ENCODE data around the gene UGT2B7. TPM values are rescaled to one million over a fixed set of nuclear protein-coding genes. Genes with fewer than 3 reads are reported as not detected.

UGT2B7 gene
- total and polyA plus RNA-seq, 2 experiments from 2014 or later = not detected

- Histone ChIP-seq H3K79me2 (replicated peaks; ENCODE audit: insufficient read depth) (no peaks in the 10 kb centered on the region), H3K27ac (ENCODE audit: low read depth) (peak overlapping the region; percentile 57; the same call in 1 of the 2 replicates), H4K20me1 (replicated peaks; ENCODE audit: insufficient read depth) (no peaks in the 10 kb centered on the region), H3K36me3 (ENCODE audit: insufficient read depth) (no peaks in the 10 kb centered on the region), H3K4me1 (ENCODE audit: insufficient read depth) (peaks cover 21% of the 10 kb centered on the region), H3K9me2 (ENCODE audit: insufficient read depth) (no peaks in the 10 kb centered on the region), H3K4me2 (peak overlapping the region; percentile 4), H3K4me3 (peak overlapping the region; percentile 1; the same call in 1 of the 2 replicates), H2AFZ (peak overlapping the region; percentile 81; the same call in 1 of the 2 replicates), H3F3A (replicated peaks; ENCODE audit: low read depth) (no peaks in the 10 kb centered on the region), H3K27me3 (ENCODE audit: insufficient read depth) (no peaks in the 10 kb centered on the region)
- no peak for TF ChIP-seq EZH2phosphoT487 (IDR thresholded peaks at IDR 0.05; ENCODE audit: unreplicated experiment)
- no peak for TF ChIP-seq STAT1 (IDR thresholded peaks at IDR 0.05; ENCODE audit: unreplicated experiment)
- peak overlapping the region; percentile 66 for H3K27ac Mint-ChIP-seq
- H3K9me3 Mint-ChIP-seq = peaks cover 9% of the 10 kb centered on the region; the same call in 1 of the 3 replicates
- peaks cover 1% of the 10 kb centered on the region for H3K27me3 Mint-ChIP-seq (ENCODE audit: insufficient read depth, low read depth, poor library complexity)
- 0 out of 3 replicates have a peak, but pooled peaks cover 12% of the 10 kb centered on the region for H3K36me3 Mint-ChIP-seq (ENCODE audit: low read depth)
- H3K4me3 Mint-ChIP-seq = peak overlapping the region; percentile 21; the same call in 2 of the 3 replicates
- peak; percentile 89 for ATAC-seq
- H3K4me1 Mint-ChIP-seq = peaks cover 33% of the 10 kb centered on the region
- peak; percentile 80 for DNase-seq (ENCODE audit: low spot score)
Observed at GRCh38 chr4:69057620-69058409, 38.5 kb upstream of the UGT2B7 start.

- peak; percentile 19 for DNase-seq (ENCODE audit: low spot score)
- Mint-ChIP-seq H3K27me3 (ENCODE audit: insufficient read depth, low read depth, poor library complexity) (peaks cover 1% of the 10 kb centered on the region), H3K9me3 (peaks cover 9% of the 10 kb centered on the region; the same call in 1 of the 3 replicates), H3K4me3 (no peak overlapping the region; the same call in 2 of the 3 replicates), H3K27ac (peak overlapping the region; percentile 66), H3K36me3 (ENCODE audit: low read depth) (0 out of 3 replicates have a peak, but pooled peaks cover 12% of the 10 kb centered on the region), H3K4me1 (peaks cover 30% of the 10 kb centered on the region)
- no peaks in the 10 kb centered on the region for H3F3A ChIP-seq (replicated peaks; ENCODE audit: low read depth)
- H3K4me2 ChIP-seq = peak overlapping the region; percentile 4
- no peak for TF ChIP-seq ETS1 (IDR thresholded peaks at IDR 0.05)
- TF ChIP-seq JUNB (IDR thresholded peaks at IDR 0.05; ENCODE audit: unreplicated experiment) = no peak
- no peak for TF ChIP-seq ZNF114 (CRISPR knock-in tag; IDR thresholded peaks at IDR 0.05)
- no peak for TF ChIP-seq REST (IDR thresholded peaks at IDR 0.05; ENCODE audit: unreplicated experiment)
- no peak for TF ChIP-seq NANOG (IDR thresholded peaks at IDR 0.05; ENCODE audit: borderline replicate concordance)
- no peaks in the 10 kb centered on the region for H4K20me1 ChIP-seq (replicated peaks; ENCODE audit: insufficient read depth)
- peak overlapping the region; percentile 81; the same call in 1 of the 2 replicates for H2AFZ ChIP-seq
- no peaks in the 10 kb centered on the region for H3K79me2 ChIP-seq (replicated peaks; ENCODE audit: insufficient read depth)
- peaks cover 21% of the 10 kb centered on the region for H3K4me1 ChIP-seq (ENCODE audit: insufficient read depth)
- 0 out of 2 replicates have a peak overlapping the region, but pooled peaks have one; percentile 57 for H3K27ac ChIP-seq (ENCODE audit: low read depth)
- no peaks in the 10 kb centered on the region for H3K9me2 ChIP-seq (ENCODE audit: insufficient read depth)
- H3K27me3 ChIP-seq (ENCODE audit: insufficient read depth) = no peaks in the 10 kb centered on the region
- H3K36me3 ChIP-seq (ENCODE audit: insufficient read depth) = no peaks in the 10 kb centered on the region
- peak; percentile 77 for ATAC-seq
- H3K4me3 ChIP-seq = no peak overlapping the region
Observed at GRCh38 chr4:69058410-69059059, 37.7 kb upstream of the UGT2B7 start.

Measured in GM23338 (cell line).